Osteocyte (in vitro differentiated cells): ENCODE measurements around the gene CUL7. TPM values are rescaled to one million over a fixed set of nuclear protein-coding genes. Genes with fewer than 3 reads are reported as not detected.

ENCODE experiments used
- DNase-seq: peaks from one replicate; pipeline ENCODE4 v3.0.0; 2021; ENCODE audit warnings: mixed read lengths; ENCODE audit not compliant: unreplicated experiment; ENCODE audit errors: extremely low spot score
- H3K27ac Mint-ChIP-seq: one replicate; pipeline ENCODE4 v1.8.0; 2021; ENCODE audit warnings: mild to moderate bottlenecking, mixed read lengths; ENCODE audit not compliant: unreplicated experiment
- H3K27me3 Mint-ChIP-seq: one replicate; pipeline ENCODE4 v1.8.0; 2021; ENCODE audit warnings: mixed read lengths; ENCODE audit not compliant: unreplicated experiment
- H3K36me3 Mint-ChIP-seq: one replicate; pipeline ENCODE4 v1.8.0; 2021; ENCODE audit warnings: mixed read lengths; ENCODE audit not compliant: unreplicated experiment
- H3K4me1 Mint-ChIP-seq: one replicate; pipeline ENCODE4 v1.8.0; 2021; ENCODE audit warnings: mixed read lengths; ENCODE audit not compliant: unreplicated experiment
- H3K4me3 Mint-ChIP-seq: one replicate; pipeline ENCODE4 v1.8.0; 2021; ENCODE audit warnings: mild to moderate bottlenecking, moderate library complexity, mixed read lengths; ENCODE audit not compliant: unreplicated experiment
- H3K9me3 Mint-ChIP-seq: one replicate; pipeline ENCODE4 v1.8.0; 2021; ENCODE audit warnings: mixed read lengths; ENCODE audit not compliant: unreplicated experiment
- total RNA-seq: library from RNA; stranded (reverse); gene quantifications from 2 replicates; pipeline ENCODE4 v1.2.1, GENCODE V29; 2021
- TF ChIP-seq, protein P1 (sequence below): fragments of 200-600 bp; sonication (generic); IDR thresholded peaks from 2 replicates; pipeline ENCODE4 v1.5.0; 2021; ENCODE audit warnings: antibody characterized with exemption, mild to moderate bottlenecking, moderate library complexity

CUL7 gene
- total RNA-seq, 1 donor from 2014 or later = 59.9 TPM

DNA sequence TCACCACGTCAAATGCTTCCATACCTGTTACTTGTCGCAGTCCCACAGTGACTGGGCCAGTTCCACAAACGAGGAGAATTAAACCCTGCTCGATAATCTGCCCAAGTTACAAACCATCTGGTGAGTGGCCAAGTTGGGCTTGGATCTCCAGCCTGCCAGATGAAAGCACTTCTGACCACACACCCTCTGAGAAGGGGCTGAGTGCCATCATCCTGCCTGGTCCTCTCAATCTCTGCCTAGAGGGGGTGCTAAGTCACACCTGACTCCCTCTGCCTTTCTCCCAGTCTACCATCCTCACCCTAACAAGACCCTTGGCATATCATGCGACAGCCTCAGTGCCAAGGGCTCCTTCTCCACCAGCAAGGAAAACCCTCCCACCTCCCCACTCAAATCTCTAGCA, 16.5 kb downstream of the CUL7 start:
- DNase-seq = no peak
- TF ChIP-seq, protein P1, sequence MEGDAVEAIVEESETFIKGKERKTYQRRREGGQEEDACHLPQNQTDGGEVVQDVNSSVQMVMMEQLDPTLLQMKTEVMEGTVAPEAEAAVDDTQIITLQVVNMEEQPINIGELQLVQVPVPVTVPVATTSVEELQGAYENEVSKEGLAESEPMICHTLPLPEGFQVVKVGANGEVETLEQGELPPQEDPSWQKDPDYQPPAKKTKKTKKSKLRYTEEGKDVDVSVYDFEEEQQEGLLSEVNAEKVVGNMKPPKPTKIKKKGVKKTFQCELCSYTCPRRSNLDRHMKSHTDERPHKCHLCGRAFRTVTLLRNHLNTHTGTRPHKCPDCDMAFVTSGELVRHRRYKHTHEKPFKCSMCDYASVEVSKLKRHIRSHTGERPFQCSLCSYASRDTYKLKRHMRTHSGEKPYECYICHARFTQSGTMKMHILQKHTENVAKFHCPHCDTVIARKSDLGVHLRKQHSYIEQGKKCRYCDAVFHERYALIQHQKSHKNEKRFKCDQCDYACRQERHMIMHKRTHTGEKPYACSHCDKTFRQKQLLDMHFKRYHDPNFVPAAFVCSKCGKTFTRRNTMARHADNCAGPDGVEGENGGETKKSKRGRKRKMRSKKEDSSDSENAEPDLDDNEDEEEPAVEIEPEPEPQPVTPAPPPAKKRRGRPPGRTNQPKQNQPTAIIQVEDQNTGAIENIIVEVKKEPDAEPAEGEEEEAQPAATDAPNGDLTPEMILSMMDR = no peak
- no peak overlapping the region for H3K4me3 Mint-ChIP-seq
- no peaks in the 10 kb centered on the region for H3K27me3 Mint-ChIP-seq
- peaks cover 39% of the 10 kb centered on the region for H3K36me3 Mint-ChIP-seq
- no peaks in the 10 kb centered on the region for H3K9me3 Mint-ChIP-seq
- no peaks in the 10 kb centered on the region for H3K4me1 Mint-ChIP-seq
- H3K27ac Mint-ChIP-seq = no peak overlapping the region

DNA sequence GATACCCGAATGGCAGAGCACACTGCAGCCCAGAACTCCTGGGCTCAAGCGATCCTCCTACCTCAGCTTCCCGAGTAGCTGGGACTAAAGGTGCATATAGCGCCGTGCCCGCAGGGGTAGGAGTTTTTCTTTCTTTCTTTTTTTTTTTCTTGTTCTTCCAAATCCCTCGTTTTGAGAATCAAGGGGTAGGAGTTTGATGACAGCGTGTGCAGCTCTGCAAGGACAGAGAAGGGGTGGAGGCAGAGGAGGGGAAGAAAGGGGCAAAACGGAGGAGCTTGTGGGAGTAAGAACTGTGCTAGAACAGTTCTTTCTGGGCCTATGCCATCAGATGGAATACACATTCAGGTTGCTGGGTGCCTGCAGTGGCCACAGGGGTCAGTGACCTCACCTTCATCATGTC, 16.9 kb downstream of the CUL7 start:
- H3K9me3 Mint-ChIP-seq = no peaks in the 10 kb centered on the region
- H3K27me3 Mint-ChIP-seq = no peaks in the 10 kb centered on the region
- no peak overlapping the region for H3K4me3 Mint-ChIP-seq
- no peak for DNase-seq
- H3K4me1 Mint-ChIP-seq = no peaks in the 10 kb centered on the region
- no peak overlapping the region for H3K27ac Mint-ChIP-seq
- TF ChIP-seq, protein P1 = no peak
- peaks cover 43% of the 10 kb centered on the region for H3K36me3 Mint-ChIP-seq

- Mint-ChIP-seq H3K36me3 (peaks cover 43% of the 10 kb centered on the region), H3K27ac (peak overlapping the region; percentile 31), H3K4me3 (no peak overlapping the region), H3K4me1 (no peaks in the 10 kb centered on the region), H3K27me3 (no peaks in the 10 kb centered on the region), H3K9me3 (no peaks in the 10 kb centered on the region)
- no peak for DNase-seq
- TF ChIP-seq, protein P1 = no peak
Measured at GRCh38 chr6:43035495-43036194, 18.0 kb downstream of the CUL7 start.

- no peak for DNase-seq
- TF ChIP-seq, protein P1 = no peak
- Mint-ChIP-seq H3K4me3 (no peak overlapping the region), H3K4me1 (no peaks in the 10 kb centered on the region), H3K9me3 (no peaks in the 10 kb centered on the region), H3K36me3 (peaks cover 45% of the 10 kb centered on the region), H3K27ac (no peak overlapping the region), H3K27me3 (no peaks in the 10 kb centered on the region)
Measured at GRCh38 chr6:43034190-43034525, 19.5 kb downstream of the CUL7 start.

DNA sequence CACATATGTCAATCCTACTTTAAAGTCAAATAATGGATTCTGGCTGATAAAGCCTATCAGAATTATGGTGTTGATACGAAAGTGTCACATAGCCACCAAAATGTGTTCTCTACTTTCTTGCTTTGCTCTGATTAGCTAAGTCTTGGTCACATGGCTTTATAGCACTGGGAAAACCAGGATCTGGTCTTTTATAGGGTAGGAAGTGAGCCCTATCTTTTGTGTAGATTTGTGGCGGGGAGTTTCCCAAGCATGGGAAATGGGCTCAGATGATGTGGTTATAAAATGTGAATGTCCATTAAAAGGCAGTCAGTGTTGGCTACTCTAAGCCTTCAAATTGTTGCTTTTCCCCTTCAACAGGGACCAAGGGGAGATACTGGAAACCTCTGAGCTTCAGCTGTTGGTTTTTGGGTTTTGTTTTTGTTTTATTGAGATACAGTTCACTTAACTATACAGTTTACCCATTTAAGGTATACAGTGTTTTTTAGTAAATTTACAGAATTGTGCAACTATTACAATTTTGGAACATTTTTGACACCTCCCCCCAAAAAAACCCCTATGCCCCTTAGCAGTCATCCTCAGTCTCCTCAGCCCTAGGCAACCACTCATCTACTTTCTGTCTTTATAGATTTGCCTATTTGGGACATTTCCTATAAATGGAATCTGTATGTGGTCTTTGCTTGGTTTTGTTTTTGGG, 20.0 kb downstream of the CUL7 start:
- TF ChIP-seq, protein P1 = no peak
- Mint-ChIP-seq H3K4me1 (no peaks in the 10 kb centered on the region), H3K27me3 (no peaks in the 10 kb centered on the region), H3K4me3 (no peak overlapping the region), H3K27ac (no peak overlapping the region), H3K36me3 (peaks cover 45% of the 10 kb centered on the region), H3K9me3 (no peaks in the 10 kb centered on the region)
- no peak for DNase-seq
